Measurements from ENCODE around the gene COLEC11.

Gene COLEC11

DNA sequence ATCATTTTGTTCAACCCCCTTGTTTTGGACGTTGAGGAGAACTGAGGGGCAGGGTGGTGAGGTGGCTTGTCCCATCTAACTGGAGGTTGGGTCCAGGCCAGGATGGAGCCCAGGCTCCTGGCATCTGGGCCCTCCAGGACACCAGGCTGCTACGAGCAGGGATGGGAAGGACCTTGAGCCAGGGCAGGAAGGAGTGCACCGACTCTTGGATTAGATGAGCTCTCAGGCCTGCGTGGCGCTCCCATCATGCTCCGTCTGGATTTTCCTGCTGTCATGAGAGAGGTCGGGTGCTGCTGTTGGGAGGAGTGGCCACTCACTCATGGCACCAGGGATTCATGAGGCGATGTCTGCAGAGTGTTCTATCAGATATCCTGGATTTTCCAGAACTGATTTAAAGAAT is 44.7 kb downstream of the COLEC11 start:
- no peak for DNase-seq

DNA sequence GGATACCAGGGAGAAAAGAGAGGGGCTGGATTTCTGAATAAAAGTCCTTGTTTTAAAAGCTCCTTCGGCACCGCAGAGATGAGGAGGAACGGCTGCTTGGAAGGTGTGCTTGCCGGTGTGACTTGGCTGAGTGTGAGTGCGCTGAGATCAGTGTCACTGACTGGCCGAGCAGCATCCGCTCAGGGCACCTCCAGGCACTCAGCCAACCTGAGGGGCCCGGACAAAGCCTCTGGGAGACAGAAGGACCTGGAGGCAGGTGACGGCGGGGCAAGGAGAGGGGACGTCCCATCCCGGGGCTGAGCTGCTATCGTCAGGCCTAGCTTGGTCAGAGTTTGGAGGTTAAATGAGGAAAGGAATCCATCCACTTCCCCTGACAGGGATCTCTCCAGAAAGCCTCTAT is 46.3 kb downstream of the COLEC11 start:
- DNase-seq = no peak

DNA sequence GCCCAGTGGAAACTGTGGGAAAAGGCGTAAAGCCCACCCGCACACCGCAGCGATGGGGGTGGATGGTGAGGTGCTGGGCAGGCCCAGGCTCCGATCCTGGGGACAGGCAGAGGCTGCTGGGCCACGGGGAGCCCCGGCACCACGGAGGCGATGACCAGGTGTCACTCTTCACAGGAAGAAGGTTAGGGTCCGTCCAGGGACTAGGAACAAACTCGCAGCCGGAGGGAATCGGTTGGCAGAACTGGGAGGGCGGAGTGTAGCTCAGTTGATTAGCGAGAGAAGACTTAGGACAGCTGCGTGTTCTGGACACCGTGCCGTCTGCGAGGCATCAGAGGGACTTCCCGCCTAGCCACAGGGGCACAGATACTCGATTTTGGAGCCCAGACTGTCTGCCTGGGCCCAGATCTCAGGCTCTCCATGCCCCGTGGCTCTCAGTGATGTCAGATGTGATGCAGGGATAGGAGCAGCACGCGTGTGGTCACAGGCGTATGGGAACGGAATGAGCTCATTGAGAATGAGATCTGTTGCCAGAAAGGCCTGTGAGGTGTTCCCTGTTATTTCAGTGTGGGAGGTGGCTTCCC is 47.0 kb downstream of the COLEC11 start:
- no peak for DNase-seq

DNA sequence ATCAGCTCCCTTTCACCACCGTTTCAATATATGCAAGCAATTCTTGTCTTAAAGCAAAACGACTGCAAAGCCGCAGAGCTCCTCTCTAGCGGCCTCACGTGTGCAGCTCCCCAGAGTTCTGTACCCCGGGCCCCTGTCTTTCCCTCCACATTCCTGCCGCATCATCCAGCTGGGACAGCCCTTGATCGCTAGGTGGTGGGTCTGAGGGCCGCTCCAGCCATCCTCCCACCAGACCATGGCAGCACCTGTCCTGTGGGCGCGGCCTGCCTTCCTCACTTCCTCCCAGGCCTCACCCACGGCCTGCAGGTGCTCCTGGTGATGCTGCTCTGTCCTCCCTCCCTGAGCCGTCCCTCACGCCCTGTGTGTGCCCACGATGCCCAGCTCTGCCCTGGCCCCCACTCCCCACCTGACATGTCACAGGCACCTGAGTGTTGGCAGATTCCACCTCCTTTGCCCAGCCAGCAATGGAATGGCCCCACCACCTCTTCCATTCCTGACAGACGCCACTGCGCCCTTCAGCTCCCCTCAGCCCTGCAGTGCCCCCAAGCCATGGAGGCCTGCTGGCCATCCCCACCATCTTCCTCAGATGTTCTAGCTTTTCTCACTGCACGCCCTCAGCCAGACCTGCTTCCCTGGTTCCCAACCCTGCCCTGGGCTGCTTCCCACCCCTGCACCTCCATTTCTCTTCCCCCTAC is 47.8 kb downstream of the COLEC11 start:
- no peak for DNase-seq

DNA sequence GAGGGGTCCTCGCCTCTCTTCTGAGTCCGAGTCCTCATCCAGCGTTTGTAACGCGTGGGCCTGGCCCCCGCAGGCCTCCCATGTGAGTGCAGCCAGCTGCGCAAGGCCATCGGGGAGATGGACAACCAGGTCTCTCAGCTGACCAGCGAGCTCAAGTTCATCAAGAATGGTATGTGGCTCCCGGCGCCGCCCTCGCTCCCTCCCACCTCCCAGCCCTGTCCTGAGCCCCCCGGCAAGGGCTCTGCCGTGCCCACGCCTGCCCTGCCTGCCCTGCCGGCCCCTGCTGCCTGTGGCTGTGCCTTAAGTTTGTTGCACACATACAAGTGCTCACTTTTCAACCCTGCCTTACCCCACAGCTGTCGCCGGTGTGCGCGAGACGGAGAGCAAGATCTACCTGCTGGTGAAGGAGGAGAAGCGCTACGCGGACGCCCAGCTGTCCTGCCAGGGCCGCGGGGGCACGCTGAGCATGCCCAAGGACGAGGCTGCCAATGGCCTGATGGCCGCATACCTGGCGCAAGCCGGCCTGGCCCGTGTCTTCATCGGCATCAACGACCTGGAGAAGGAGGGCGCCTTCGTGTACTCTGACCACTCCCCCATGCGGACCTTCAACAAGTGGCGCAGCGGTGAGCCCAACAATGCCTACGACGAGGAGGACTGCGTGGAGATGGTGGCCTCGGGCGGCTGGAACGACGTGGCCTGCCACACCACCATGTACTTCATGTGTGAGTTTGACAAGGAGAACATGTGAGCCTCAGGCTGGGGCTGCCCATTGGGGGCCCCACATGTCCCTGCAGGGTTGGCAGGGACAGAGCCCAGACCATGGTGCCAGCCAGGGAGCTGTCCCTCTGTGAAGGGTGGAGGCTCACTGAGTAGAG is 48.7 kb downstream of the COLEC11 start:
- DNase-seq = no peak

DNA sequence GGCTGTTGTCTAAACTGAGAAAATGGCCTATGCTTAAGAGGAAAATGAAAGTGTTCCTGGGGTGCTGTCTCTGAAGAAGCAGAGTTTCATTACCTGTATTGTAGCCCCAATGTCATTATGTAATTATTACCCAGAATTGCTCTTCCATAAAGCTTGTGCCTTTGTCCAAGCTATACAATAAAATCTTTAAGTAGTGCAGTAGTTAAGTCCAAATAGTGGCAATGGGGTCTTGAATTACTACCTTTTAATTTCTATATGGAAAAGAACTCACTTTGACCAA is 49.3 kb downstream of the COLEC11 start:
- DNase-seq = no peak

DNA sequence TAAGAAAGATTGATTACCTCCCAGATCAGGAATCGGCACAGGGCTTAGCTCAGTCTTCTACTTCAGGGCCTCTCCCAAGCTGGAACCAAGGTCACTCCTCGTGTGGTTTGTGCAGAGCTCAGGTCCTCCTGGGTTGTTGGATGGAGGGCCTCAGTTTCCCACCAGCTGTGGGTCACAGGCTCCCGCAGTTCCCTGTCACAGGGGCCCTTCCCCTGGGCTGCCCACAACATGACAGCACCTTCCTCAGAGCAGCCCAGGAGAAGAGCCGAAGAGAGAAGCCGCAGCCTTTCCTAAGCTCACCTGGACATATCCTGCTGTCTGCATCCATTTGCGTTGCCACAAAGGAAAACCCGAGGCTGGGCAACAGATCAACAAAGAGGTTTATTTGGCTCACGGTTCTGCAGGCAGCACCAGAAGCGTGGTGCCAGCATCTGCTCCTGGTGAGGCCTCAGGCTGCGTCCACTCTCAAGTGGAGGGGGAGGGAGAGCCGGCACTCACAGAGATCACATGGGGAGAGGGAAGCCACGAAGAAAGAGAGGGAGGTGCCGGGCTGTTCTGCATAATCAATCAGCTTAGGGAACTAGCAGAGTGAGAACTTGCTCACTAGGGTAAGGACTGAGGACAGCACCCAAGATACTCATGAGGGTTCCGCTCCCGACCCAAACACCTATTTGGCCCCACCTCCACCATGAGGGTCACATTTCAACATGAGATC is 50.1 kb downstream of the COLEC11 start:
- DNase-seq = no peak

DNA sequence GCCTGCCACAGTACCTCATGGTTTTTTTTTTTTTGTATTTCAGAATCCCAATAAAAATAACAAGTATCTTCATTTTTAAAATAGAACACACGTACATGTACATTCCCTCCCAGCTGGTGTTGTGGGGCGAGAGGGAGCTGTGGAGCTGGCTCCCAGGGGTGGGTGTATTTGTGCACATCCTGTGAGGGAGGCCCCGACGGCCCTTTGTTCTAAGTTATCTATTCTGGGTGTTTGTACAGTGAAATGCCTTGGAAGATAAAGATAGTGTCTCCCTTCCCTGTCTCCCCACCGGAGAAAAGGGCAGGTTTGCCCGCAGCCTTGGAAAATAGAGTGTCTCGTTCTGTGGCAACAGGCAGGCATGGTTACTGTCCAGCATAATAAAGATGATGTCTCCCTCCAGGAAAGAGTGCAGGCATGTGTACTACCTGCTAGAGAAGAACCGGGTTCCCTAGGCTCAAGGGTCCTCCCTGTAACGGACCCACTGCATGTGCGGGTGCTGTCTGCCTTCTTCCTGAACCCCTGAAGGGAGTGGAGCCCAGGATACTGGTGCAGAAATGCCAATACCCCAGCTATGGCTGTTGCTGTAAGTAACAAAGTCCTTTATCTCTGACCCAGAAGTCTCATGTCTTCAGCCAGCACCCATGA is 51.0 kb downstream of the COLEC11 start:
- no peak for DNase-seq

DNA sequence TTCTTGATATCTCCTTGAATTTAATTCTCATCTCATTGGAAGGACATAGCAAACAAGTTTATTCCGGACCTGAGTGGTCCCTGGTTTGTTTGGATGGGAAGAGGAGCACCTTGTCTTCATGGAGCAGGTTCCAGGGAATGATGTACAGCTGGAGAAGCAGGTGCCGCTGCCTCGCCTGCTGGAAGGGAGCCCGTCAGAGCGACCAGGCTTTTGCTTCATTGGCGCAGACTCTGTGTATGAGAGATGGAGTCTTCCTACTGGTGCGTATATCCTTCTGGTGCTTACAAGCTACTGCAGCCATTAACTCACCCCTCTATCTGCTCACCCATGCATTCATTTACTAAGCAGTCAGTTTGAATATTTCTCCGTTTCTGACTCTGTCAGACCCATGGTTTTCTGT is 51.5 kb downstream of the COLEC11 start:
- no peak for DNase-seq

DNA sequence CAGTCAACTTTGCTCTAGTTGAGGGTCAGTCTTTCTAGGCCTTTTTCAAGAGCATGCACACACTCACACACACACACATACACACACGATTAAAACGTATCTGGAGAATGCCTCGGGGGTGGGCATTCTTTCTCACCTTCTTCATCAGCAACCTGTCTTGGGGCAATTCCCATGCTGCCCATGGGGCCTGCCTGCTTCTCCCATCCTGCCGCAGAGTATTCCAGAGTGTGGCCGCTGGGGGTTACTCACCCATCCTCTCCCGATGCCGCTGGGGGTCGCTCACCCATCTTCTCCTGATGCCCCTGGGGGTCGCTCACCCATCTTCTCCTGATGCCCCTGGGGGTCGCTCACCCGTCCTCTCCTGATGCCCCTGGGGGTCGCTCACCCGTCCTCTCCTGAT is 52.3 kb downstream of the COLEC11 start:
- DNase-seq = no peak

DNA sequence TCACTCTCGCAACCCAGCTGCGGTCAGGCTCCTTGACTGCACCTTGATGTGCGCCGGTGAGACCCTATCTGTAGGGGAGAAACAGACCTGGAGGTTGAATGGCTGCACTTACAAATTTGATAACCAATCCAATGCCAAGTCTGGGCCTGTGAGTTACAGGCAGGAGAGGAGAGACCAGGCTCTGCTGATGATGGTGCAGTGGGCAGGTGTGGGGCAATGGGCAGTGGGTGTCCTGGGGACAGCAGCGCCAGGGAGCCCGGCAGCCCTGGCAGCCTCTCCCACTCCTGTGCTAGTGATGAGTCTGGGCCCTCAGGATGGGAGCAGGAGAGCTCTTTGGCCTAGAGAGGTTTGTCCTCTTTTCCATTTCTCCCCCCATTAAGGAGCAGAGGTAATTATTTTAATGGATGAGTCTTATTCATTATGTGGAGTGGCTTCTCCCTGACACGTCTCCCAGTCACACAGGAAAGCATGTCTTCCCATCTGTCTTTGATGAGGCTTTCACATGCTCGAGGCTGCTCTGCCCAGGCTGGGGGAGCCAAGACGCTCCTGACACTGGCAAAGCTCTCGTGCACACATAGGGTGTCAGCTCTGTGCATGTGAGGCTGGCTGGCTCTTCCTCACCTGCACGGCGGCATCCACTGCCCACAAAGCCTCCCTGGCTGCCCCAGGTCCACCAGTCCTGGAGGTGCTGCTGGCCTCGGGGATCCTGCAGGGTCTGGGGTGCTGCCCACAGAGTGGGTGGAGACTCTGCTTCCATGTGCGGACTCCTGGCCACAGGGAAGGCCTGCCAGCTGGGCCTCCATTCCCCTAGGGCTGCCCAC is 53.1 kb downstream of the COLEC11 start:
- no peak for DNase-seq

DNA sequence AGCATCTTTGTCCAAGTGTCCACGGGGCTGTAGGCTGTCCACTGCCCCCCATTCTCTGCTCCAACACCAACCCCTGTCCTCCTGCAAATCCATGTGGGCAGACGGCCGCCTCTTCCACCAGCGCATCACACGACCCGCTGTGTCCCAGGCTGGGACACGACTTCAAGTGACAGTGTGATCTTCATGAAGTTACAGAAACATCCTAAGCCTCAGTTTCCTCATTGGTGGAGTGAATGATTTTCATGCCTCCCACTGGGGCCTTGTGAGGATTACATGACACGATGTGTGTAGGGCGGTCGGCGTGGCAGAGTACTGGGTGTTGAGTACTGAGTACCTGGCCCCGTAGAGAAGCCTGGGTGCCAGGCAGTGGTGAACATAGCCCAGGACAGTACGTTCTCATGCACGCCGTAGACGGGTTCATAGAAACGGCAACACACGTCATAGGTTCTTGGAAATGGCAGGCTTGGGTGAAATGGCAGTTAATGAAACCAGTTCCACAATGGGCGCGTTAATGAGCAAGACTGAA is 53.8 kb downstream of the COLEC11 start:
- no peak for DNase-seq

DNA sequence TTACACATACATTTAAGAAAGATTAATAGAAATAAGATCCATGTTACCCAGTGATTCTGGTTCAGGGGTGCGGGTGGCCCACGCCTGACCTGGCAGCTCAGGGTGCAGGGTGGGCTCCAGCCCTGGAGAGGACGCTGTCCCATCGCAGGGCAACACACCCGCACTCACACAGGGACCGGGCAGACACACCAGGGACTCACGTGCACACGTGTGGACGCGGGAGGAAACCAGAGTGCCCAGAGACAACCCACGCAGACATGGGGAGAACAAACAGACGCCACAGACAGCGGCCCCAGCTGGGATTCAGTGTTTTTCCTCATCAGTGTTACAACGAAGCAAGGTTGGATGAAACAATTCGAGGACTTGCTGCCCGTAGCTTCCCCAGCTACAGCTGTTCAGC is 54.7 kb downstream of the COLEC11 start:
- DNase-seq = no peak

DNA sequence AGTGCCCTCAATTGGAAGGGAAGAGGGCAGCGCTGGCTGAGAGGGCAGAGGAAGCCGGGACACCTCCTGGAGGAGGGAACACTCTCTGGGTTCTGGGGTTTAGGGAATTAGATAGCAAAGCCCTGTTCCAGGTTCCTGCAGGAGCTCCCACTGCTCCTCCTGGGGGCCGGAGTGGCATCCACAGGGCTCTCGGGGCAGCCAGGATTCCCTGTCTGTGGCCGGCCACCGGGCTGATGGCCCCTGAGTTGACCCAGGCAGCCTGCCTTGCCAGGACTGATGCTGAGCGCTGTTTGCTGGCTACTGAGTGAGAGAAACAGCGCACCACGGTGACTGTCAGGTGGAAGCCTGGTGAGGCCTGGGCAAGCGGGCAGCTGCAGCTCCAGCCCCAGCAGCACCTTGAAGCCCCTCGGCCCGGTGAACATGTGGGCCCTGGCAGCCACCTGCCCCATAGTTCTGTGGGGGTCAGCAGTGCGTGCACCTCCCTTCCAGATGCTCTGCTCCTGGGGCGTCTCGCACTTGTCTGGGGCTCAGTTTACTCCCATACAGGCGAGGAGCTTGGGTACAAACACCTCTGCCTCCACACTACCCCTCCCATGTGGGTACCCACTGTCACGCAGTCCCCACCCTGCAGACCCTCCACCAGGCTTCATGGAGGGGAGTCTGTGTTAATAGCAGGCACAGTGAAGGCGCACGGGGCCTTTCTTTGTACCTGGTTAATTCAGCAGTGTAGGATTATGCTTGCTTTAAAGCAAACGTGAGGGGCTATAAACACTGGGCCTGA is 55.4 kb downstream of the COLEC11 start:
- no peak for DNase-seq

DNA sequence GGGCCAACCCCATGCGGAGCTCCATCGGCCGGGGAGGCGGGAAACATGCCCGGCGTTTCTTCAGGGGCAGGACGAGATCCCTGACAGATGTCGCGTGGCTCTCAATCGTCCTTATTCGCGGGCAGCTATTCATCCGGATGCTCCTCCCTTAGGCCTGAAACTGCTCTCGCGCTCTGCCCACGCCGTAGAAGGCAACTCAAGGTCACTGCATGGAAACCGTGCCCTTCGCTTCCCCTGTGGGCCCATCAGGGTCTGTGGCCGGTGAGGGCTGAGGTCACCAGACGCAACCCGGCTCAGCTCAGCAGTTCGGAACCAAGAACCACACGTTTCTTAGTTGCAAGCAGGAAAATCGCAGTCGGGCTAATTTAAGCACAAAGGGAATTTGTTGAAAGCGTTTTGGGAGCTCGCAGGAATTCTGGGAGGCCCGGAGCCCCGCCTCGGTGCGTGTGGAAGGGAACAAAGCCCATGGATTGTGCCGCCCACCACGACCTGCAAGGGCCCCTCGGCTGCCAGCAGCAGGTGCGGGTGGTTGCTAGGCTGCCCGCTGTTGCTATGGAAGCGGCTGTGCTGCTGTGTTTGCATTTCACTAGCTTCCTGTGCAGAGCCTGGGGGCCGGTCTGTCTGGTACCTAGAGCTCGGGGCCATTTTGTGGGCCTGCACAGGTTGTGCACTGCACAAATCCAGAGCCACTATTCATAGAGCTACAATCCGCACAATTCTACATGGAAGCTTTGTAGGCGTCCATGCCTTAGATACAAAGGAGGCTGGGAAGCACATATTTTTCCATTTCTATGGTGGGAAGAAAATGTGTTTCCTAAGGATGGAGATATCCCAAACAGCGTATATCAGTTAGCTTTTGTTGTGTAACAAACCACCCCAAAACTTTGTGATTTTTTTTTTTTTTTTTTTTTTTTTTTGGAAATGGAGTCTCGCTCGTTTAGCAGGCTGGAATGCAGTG is 57.1 kb downstream of the COLEC11 start:
- DNase-seq = peak; percentile 31 to 60

DNA sequence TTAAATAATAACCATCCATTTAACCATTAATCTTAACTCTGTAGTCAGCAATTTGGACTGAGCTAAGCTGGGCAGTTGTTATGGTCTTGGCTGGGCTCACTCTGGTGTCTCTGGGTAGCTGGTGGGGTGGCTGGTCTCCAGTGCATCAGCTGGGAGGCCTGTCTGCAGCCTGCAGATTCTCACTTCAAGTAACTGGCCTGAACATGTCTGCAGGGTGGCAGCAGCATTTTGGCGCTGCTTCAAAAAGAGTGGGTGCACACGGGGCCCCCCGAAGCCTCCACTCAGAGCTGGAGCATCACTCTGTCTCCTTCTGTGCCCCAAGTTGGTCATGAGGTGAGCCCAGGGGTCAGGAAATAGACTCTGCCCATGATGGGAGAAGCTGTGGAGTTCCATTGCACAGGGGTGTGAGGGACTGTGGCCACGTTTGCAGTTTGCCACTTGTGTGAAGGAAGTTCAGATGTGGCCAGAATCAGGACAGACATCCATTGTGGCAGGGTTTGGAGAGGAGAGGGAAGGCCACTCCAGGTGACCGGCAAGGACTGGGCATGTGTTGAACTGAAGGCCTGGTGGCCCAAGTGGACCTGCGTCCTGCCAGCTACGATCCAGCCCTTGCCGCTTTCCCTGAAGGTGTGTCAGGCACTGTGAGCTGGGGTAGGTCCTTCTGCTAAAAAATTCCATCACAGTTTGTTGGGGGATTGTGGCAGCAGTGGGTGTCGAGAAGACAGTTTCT is 58.1 kb downstream of the COLEC11 start:
- no peak for DNase-seq

DNA sequence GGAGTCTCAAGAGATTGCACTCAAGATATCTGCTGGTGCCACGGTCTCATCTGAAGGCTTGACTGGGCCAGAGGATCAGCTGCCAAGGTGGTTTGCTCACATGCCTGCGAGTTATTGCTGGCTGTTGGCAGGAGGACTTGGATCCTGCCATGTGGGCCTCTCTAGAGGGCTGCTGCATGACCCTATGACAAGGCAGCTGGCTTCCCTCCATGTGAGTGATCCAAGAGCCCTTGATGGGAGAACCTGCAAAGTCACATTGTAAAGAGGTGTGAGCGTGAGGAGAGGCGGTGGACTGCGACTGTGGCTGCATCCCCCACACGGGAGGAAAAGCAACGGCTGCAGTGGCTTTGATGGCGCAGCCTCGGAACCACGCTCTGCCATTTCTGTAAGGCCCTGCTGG is 59.1 kb downstream of the COLEC11 start:
- DNase-seq = no peak

DNA sequence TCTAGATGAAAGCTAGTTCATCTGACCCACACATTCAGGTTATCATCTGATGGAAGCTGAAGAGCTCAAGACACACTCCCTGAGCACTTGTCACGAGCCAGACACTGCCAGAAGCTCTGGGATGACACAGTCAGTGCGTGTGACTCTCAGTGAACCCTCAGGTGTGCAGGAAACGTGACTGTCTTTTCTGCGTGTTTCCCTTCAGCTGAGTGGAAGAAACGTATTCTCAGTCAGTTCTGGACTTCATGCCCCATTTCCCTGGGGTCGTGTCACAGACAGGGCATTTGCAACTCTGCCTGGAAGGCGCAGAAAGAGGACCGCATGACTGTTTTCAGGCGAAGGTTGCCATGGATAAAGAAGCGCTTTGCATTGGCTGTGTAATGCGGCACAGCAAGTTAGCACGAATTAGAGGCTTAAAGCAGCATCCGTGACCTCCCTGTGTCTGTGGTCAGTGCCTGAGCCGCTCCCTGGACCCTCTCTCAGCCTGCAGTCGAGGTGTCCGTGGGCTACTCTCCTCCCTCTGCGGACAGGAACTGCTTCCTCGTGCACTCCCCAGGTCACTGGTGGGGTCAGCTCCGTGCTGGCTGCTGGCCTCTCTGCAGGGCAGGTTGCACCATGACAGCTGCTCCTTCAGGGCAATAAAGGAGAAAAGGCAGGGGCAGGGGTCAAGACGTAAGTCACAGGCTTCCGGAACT is 59.8 kb downstream of the COLEC11 start:
- no peak for DNase-seq
